Stimulated activated CD4-positive, alpha-beta T cell treated with anti-CD3 and anti-CD28 coated beads, Interleukin-4, amount 100 ng/mL, for 4 hours (primary cell): Measurements from ENCODE around the gene SKP1.
"Not testable (repeated sequence)": the region's sequence is repeated elsewhere in the genome, so short reads cannot be mapped to it uniquely, and the experiment has no call there.

ENCODE experiments used
- DNase-seq, 2 experiments: peaks; one replicate each; pipeline ENCODE4 v3.0.0-alpha.2; 2020

Gene SKP1

GRCh38 chr5:134176511-134177368 lies at the start of gene SKP1:
Gene SKP1, minus strand, starts transcription at chr5:134176950. Its CDS starts 2,928 bp downstream, at chr5:134174022.
- DNase-seq: peak; percentile 78 to 83

DNA sequence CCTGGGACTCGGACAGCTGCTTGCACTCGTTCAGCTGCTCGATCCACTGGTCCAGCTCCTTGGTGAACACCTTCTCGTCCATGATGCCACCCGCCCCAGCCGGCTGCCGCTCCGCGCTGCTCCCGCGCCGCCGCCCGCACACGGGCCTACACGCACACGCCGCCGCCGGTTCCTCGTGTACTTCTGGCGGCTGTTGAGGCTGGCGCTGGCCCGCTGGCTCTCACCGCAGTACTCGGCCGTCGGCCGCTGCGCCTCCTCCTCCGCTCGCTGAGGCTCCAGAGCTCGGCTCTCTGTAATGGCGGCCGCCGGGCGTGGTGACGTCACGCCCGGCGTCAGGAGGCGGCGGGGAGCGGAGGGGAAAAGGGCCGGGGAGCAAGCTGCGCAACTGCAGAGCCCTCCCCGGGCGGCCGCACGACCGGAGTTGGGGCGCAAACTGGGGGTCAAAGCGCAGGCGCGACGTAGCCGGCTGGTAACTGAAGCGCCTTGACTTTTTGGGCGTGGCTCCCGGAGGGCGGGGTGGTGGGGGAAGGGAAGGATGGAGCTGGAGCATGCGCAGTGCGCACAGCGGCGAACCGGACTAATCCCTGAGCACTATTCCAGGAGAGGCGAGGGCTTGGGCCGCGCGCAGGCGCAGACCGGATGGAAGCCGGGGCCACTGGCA lies 49.2 kb upstream of the SKP1 start, which contains the start of gene PPP2CA:
Gene PPP2CA, minus strand, starts transcription at position 294 of the 661 bp plus-strand sequence. Its CDS starts 212 bp downstream, at position 82.
- peak; percentile 98 to 99 for DNase-seq

GRCh38 chr5:134224888-134225779 lies 48.4 kb upstream of the SKP1 start:
- DNase-seq: peak; percentile 48 to 55

GRCh38 chr5:134223406-134224248 lies 46.9 kb upstream of the SKP1 start:
- DNase-seq: no peak

- DNase-seq: not testable (repeated sequence)
Observed at GRCh38 chr5:134221690-134222089, 44.9 kb upstream of the SKP1 start.

DNA sequence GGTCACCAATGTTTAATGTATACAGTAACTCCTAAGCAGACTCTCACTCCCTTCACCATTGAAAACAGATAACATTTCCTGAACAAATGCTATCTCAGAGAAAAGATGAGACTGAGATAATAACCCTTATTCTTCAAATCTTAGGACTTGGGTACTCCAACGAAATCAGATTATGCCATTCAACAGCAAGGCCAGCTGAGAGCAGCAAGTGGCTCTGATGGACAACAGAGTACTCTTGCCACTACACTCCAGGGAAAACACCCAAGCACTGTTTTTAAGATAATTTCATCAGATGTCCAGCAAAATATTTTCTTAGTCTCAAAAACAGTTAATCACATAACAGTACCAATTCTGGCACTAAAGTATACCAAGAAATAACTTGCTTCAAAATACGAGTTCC lies 39.0 kb upstream of the SKP1 start:
- DNase-seq: no peak

DNA sequence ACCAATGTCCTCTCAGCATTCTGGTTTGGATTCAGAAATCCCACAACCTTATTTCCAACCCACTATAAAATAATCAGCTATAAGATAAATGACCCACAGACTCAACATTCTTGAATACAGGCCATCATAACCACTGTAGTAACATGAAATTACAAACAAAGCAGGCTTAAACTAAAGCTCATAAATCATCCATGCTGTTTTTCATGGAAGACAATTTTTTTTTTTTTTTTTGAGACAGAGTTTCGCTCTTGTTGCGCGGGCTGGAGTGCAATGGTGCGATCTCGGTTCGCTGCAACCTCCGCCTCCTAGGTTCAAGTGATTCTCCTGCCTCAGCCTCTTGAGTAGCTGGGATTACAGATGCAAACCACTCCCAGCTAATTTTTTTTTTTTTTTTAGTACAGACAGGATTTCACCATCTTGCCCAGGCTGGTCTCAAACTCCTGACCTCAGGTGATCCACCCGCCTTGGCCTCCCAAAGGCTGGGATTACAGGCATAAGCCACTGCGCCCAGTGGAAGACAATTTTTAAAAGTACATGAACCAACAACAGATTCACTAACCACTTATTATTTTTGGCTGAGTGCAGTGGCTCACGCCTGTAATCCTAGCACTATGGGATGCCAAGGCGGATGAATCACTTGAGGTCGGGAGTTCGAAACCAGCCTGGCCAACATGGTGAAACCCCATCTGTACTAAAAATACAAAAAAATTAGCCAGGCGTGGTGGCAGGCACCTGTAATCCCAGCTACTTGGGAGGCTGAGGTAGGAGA lies 34.7 kb upstream of the SKP1 start:
- DNase-seq: not testable (repeated sequence)

DNA sequence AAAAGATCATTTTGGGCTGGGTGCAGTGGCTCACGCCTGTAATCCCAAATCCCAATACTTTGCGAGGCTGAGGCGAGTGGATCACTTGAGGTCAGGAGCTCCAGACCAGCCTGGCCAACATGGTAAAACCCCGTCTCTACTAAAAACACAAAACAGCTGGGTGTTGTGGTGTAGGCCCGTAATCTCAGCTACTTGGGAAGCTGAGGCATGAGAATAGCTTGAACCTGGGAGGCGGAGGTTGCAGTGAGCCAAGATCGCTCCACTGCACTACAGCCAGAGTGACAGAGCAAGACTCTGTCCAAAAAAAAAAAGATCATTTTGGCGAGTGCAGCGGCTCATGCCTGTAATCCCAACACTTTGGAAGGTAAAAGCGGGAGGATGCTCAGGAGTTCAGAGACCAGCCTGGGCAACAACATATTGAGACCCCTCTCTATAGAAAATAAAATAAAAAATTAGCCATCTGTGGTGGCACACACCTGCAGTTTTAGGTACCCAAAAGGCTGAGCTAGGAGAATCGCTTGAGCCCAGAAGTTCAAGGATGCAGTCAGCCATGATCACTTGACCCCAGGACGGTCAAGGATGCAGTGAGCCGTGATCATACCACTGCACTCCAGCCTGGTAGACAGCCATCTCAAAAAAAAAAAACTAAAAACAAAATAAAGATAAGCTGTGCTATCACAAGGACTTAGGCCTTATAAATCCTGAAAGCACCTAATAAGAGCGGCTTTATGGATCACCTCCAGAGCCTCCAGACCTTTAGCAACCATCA lies 32.9 kb upstream of the SKP1 start:
- DNase-seq: no peak

- DNase-seq: no peak
Observed at GRCh38 chr5:134207696-134208095, 30.9 kb upstream of the SKP1 start.

DNA sequence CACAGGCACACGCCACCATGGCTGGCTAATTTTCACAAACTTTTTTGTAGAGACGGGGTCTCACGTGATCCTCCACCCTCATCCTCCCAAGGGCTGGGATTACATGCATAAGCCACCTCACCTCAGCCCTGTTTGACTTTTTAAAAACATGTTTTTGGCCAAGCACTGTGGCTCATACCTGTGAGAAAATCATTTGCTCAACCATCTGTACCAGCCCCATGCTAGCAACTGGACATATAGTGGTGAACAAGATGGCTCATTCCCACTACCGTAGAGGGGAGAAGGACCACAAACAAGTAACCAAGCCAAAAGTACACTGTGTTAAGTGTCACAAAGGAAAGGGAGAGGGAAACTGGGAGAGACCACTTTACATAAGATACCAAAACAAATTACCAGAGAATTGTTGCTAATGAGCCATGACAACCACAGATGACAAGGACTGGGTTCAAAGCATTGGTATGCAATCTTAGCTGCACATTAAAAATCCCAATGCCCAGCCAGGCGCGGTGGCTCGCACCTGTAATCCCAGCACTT lies 29.9 kb upstream of the SKP1 start:
- no peak for DNase-seq

DNA sequence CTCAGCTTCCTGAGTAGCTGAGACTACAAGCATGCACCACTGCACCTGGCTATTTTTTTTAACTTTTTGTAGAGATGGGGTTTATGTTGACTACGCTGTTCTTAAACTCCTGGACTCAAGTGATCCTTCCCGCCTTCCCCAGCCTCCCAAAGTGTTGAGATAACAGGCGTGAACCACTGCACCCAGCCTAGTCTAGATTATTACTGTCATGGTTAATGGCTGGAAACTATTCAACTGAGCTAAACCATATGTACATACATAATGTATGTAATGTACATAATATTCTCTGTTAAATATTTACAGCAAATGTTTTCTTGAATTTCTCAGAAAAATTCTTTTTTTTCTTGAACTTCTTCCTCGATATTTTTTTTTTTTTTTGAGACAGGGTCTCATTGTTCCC lies 27.8 kb upstream of the SKP1 start:
- no peak for DNase-seq

DNA sequence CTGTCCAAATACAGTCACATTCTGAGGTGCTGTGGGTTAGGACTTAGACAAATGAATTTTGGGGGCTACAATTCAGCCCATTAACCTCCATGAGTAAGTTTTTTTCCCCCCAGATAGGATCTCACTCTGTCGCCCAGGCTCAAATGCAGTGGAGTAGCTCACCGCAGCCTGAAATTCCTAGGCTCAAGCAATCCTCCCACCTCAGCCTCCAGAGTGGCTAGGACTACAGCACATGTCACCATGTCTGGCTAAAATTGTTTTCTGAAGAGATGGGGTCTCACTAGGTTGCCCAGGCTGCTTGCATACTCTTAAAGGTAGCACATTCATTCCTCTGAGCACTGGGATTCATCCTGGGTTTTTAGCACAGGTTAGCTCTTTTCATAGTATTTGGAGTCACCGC lies 26.9 kb upstream of the SKP1 start:
- no peak for DNase-seq

- DNase-seq: no peak
Observed at GRCh38 chr5:134195666-134196065, 18.9 kb upstream of the SKP1 start.

GRCh38 chr5:134189031-134189430 lies 12.3 kb upstream of the SKP1 start:
- DNase-seq: no peak

GRCh38 chr5:134188092-134188491 lies 11.3 kb upstream of the SKP1 start:
- no peak for DNase-seq

GRCh38 chr5:134184155-134185135 lies 7.7 kb upstream of the SKP1 start:
- DNase-seq: peak; percentile 66 to 68

- DNase-seq: no peak
Observed at GRCh38 chr5:134183481-134183880, 6.7 kb upstream of the SKP1 start.

- no peak for DNase-seq
Observed at GRCh38 chr5:134178096-134178419, 1.3 kb upstream of the SKP1 start.
